Mesothelial cell of epicardium (in vitro differentiated cells): ENCODE measurements around the gene SLC31A2. TPM values are rescaled to one million over a fixed set of nuclear protein-coding genes. Genes with fewer than 3 reads are reported as not detected.
"Not testable (repeated sequence)": the region's sequence is repeated elsewhere in the genome, so short reads cannot be mapped to it uniquely, and the experiment has no call there.

Experiments used
- DNase-seq, 2 experiments: peaks; one replicate each; pipeline ENCODE4 v3.0.0; 2021; ENCODE audit warnings: low spot score in 2 of 2; ENCODE audit not compliant: unreplicated experiment in 2 of 2
- H3K27ac Mint-ChIP-seq: 2 replicates; pipeline ENCODE4 v1.8.0; 2021; ENCODE audit warnings: mixed read lengths
- H3K27me3 Mint-ChIP-seq: 2 replicates; pipeline ENCODE4 v1.8.0; 2021; ENCODE audit warnings: low read depth, mixed read lengths
- H3K36me3 Mint-ChIP-seq: 2 replicates; pipeline ENCODE4 v1.8.0; 2021; ENCODE audit warnings: mixed read lengths
- H3K4me1 Mint-ChIP-seq: 2 replicates; pipeline ENCODE4 v1.8.0; 2021; ENCODE audit warnings: mixed read lengths
- H3K4me3 Mint-ChIP-seq: 2 replicates; pipeline ENCODE4 v1.8.0; 2021; ENCODE audit warnings: mild to moderate bottlenecking, moderate library complexity, mixed read lengths
- H3K9me3 Mint-ChIP-seq: 2 replicates; pipeline ENCODE4 v1.8.0; 2021; ENCODE audit warnings: mixed read lengths
- total RNA-seq: library from RNA; stranded (reverse); gene quantifications from 3 replicates; pipeline ENCODE4 v1.2.1, GENCODE V29; 2021
- TF ChIP-seq, protein P1 (sequence below): fragments of 200-600 bp; sonication (generic); IDR thresholded peaks from one replicate; pipeline ENCODE4 v1.5.0; 2021; ENCODE audit warnings: antibody characterized with exemption; ENCODE audit not compliant: unreplicated experiment

The SLC31A2 gene, protein sequence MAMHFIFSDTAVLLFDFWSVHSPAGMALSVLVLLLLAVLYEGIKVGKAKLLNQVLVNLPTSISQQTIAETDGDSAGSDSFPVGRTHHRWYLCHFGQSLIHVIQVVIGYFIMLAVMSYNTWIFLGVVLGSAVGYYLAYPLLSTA
- 7.2 to 8.5 TPM (median 7.8 TPM) in 3 replicates for total RNA-seq

GRCh38 chr9:113150670-113151611, at the start of gene SLC31A2:
Gene SLC31A2 (plus strand): TSS chr9:113151007. CDS start chr9:113151075, 68 bp downstream.
- H3K27ac Mint-ChIP-seq: peak within 1 kb of the TSS; percentile 93

DNA sequence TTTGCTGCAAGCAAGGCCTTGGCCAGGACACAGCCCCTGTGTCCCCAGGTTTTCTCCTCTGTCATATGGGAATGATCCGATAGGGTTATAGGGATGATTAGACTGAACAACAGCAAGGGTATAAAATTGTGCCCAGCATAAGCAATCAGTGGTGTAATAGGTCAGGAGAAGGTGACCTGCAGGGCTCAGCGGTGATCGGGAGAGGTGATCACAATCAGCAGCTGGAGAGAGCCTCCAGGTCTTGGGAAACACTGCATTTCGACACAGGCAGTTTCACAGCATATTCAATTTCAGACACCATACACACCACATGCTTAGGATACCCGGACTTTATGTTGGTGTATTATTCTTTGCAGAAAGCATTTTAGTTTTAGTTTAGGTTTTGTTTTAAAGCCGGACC, 45.5 kb upstream of the SLC31A2 start:
- not testable (repeated sequence) for H3K4me3 Mint-ChIP-seq

More at GRCh38 chr9:113150670-113151611, at the start of gene SLC31A2:
- no peaks in the 10 kb centered on the region for H3K36me3 Mint-ChIP-seq
- H3K4me3 Mint-ChIP-seq: peak within 1 kb of the TSS; percentile 78
- peaks cover 4% of the 10 kb centered on the region for H3K27me3 Mint-ChIP-seq
- H3K9me3 Mint-ChIP-seq: no peaks in the 10 kb centered on the region
- DNase-seq: peak; percentile 86 to 90
- TF ChIP-seq, protein P1, sequence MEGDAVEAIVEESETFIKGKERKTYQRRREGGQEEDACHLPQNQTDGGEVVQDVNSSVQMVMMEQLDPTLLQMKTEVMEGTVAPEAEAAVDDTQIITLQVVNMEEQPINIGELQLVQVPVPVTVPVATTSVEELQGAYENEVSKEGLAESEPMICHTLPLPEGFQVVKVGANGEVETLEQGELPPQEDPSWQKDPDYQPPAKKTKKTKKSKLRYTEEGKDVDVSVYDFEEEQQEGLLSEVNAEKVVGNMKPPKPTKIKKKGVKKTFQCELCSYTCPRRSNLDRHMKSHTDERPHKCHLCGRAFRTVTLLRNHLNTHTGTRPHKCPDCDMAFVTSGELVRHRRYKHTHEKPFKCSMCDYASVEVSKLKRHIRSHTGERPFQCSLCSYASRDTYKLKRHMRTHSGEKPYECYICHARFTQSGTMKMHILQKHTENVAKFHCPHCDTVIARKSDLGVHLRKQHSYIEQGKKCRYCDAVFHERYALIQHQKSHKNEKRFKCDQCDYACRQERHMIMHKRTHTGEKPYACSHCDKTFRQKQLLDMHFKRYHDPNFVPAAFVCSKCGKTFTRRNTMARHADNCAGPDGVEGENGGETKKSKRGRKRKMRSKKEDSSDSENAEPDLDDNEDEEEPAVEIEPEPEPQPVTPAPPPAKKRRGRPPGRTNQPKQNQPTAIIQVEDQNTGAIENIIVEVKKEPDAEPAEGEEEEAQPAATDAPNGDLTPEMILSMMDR: no peak
- H3K4me1 Mint-ChIP-seq: peaks cover 25% of the 10 kb centered on the region

GRCh38 chr9:113111065-113111951, 39.5 kb upstream of the SLC31A2 start:
- not testable (repeated sequence) for H3K4me3 Mint-ChIP-seq
- TF ChIP-seq, protein P1: peak; percentile 34

More for the DNA sequence above, 45.5 kb upstream of the SLC31A2 start:
- H3K36me3 Mint-ChIP-seq, H3K4me1 Mint-ChIP-seq, DNase-seq, H3K9me3 Mint-ChIP-seq, H3K27ac Mint-ChIP-seq: not testable (repeated sequence)
- peaks cover 18% of the 10 kb centered on the region for H3K27me3 Mint-ChIP-seq

GRCh38 chr9:113112706-113113510, 37.9 kb upstream of the SLC31A2 start:
- not testable (repeated sequence) for H3K4me3 Mint-ChIP-seq, H3K4me1 Mint-ChIP-seq, H3K27ac Mint-ChIP-seq, H3K36me3 Mint-ChIP-seq, H3K27me3 Mint-ChIP-seq, H3K9me3 Mint-ChIP-seq, DNase-seq
- TF ChIP-seq, protein P1: peak; percentile 40

More at GRCh38 chr9:113111065-113111951, 39.5 kb upstream of the SLC31A2 start:
- H3K4me1 Mint-ChIP-seq, H3K36me3 Mint-ChIP-seq, H3K27me3 Mint-ChIP-seq, H3K9me3 Mint-ChIP-seq, DNase-seq, H3K27ac Mint-ChIP-seq: not testable (repeated sequence)

DNA sequence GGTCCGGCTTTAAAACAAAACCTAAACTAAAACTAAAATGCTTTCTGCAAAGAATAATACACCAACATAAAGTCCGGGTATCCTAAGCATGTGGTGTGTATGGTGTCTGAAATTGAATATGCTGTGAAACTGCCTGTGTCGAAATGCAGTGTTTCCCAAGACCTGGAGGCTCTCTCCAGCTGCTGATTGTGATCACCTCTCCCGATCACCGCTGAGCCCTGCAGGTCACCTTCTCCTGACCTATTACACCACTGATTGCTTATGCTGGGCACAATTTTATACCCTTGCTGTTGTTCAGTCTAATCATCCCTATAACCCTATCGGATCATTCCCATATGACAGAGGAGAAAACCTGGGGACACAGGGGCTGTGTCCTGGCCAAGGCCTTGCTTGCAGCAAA, 32.0 kb upstream of the SLC31A2 start:
- H3K27me3 Mint-ChIP-seq, H3K4me3 Mint-ChIP-seq: not testable (repeated sequence)

More for the DNA sequence above, 32.0 kb upstream of the SLC31A2 start:
- H3K9me3 Mint-ChIP-seq, H3K36me3 Mint-ChIP-seq, H3K27ac Mint-ChIP-seq, H3K4me1 Mint-ChIP-seq, DNase-seq: not testable (repeated sequence)
